GM23338 (cell line): ENCODE results near the gene SYNPO2L. TPM values are rescaled to one million over a fixed set of nuclear protein-coding genes. Genes with fewer than 3 reads are reported as not detected.

Source experiments
- ATAC-seq: fragments of 200-7000 bp; cut with Tn5 transposase; 3 replicates; pipeline ENCODE4 v1.9.1; 2020
- DNase-seq: peaks from one replicate; pipeline ENCODE4 v3.0.0-alpha.2; 2015; ENCODE audit warnings: low spot score
- H2AFZ ChIP-seq: fragments of 200-600 bp; sonication (generic); 2 replicates; pipeline ENCODE4 v1.8.0; 2016; ENCODE audit warnings: antibody characterized with exemption, mild to moderate bottlenecking, moderate library complexity
- H3F3A ChIP-seq: fragments of 200-600 bp; sonication (generic); replicated peaks from 2 replicates; pipeline ENCODE4 v1.8.0; 2017; ENCODE audit warnings: antibody characterized with exemption, mixed run types, low read depth
- H3K27ac ChIP-seq: fragments of 200-600 bp; sonication (generic); 2 replicates; pipeline ENCODE4 v1.6.1; 2016; ENCODE audit warnings: low read depth
- H3K27me3 ChIP-seq: fragments of 200-600 bp; sonication (generic); 2 replicates; pipeline ENCODE4 v1.8.0; 2016; ENCODE audit warnings: mild to moderate bottlenecking, mixed run types, moderate library complexity; ENCODE audit not compliant: insufficient read depth
- H3K36me3 ChIP-seq: fragments of 200-600 bp; sonication (generic); 2 replicates; pipeline ENCODE4 v1.8.0; 2016; ENCODE audit warnings: mild to moderate bottlenecking; ENCODE audit not compliant: insufficient read depth
- H3K4me1 ChIP-seq: fragments of 200-600 bp; sonication (generic); 2 replicates; pipeline ENCODE4 v1.8.0; 2016; ENCODE audit warnings: mild to moderate bottlenecking, moderate library complexity; ENCODE audit not compliant: insufficient read depth
- H3K4me2 ChIP-seq: fragments of 200-600 bp; sonication (generic); 2 replicates; pipeline ENCODE4 v1.7.1; 2017; ENCODE audit warnings: mixed run types
- H3K4me3 ChIP-seq: fragments of 200-600 bp; sonication (generic); 2 replicates; pipeline ENCODE4 v1.6.1; 2016; ENCODE audit warnings: mixed run types
- H3K79me2 ChIP-seq: fragments of 200-600 bp; sonication (generic); replicated peaks from 2 replicates; pipeline ENCODE4 v1.8.0; 2017; ENCODE audit warnings: mild to moderate bottlenecking; ENCODE audit not compliant: insufficient read depth
- H3K9me2 ChIP-seq: fragments of 200-600 bp; sonication (generic); 2 replicates; pipeline ENCODE4 v1.8.0; 2017; ENCODE audit not compliant: insufficient read depth
- H4K20me1 ChIP-seq: fragments of 200-600 bp; sonication (generic); replicated peaks from 2 replicates; pipeline ENCODE4 v1.8.0; 2017; ENCODE audit warnings: mild to moderate bottlenecking; ENCODE audit not compliant: insufficient read depth
- H3K27ac Mint-ChIP-seq: 2 replicates; pipeline ENCODE4 v1.8.0; 2020; ENCODE audit warnings: inconsistent platforms, mild to moderate bottlenecking, moderate library complexity, mixed read lengths
- H3K27me3 Mint-ChIP-seq: 3 replicates; pipeline ENCODE4 v1.8.0; 2022; ENCODE audit warnings: low read depth, mild to moderate bottlenecking, moderate library complexity, mixed read lengths, inconsistent platforms; ENCODE audit not compliant: insufficient read depth, poor library complexity
- H3K36me3 Mint-ChIP-seq: 3 replicates; pipeline ENCODE4 v1.8.0; 2021; ENCODE audit warnings: low read depth, mild to moderate bottlenecking, inconsistent platforms, moderate library complexity, mixed read lengths
- H3K4me1 Mint-ChIP-seq: 3 replicates; pipeline ENCODE4 v1.8.0; 2020; ENCODE audit warnings: mild to moderate bottlenecking, inconsistent platforms, mixed read lengths
- H3K4me3 Mint-ChIP-seq: 3 replicates; pipeline ENCODE4 v1.8.0; 2021; ENCODE audit warnings: moderate library complexity, mild to moderate bottlenecking, inconsistent platforms, mixed read lengths
- H3K9me3 Mint-ChIP-seq: 3 replicates; pipeline ENCODE4 v1.8.0; 2020; ENCODE audit warnings: moderate library complexity, mild to moderate bottlenecking, inconsistent platforms, mixed read lengths
- CREB1 ChIP-seq: fragments of 250-450 bp; sonication (Bioruptor Pico); IDR thresholded peaks from 2 replicates; pipeline ENCODE4 v1.5.0; 2020; ENCODE audit warnings: low read depth, mild to moderate bottlenecking, moderate library complexity
- EZH2 ChIP-seq: fragments of 200-600 bp; sonication (generic); IDR thresholded peaks from one replicate; pipeline ENCODE4 v1.8.0; 2017; ENCODE audit warnings: antibody characterized with exemption, mild to moderate bottlenecking, low read depth; ENCODE audit not compliant: unreplicated experiment
- EZH2phosphoT487 ChIP-seq: fragments of 200-600 bp; sonication (generic); IDR thresholded peaks from one replicate; pipeline ENCODE4 v1.8.1; 2018; ENCODE audit warnings: antibody characterized with exemption; ENCODE audit not compliant: unreplicated experiment
- JUNB ChIP-seq: IDR thresholded peaks from one replicate; pipeline ENCODE4 v1.6.1; 2016; ENCODE audit warnings: antibody characterized with exemption; ENCODE audit not compliant: unreplicated experiment
- NANOG ChIP-seq: IDR thresholded peaks from 2 replicates; pipeline ENCODE4 v1.6.1; 2016; ENCODE audit warnings: antibody characterized with exemption, borderline replicate concordance
- REST ChIP-seq: IDR thresholded peaks from one replicate; pipeline ENCODE4 v1.6.1; 2018; ENCODE audit warnings: antibody characterized with exemption; ENCODE audit not compliant: unreplicated experiment
- STAT1 ChIP-seq: IDR thresholded peaks from one replicate; pipeline ENCODE4 v1.6.1; 2016; ENCODE audit warnings: antibody characterized with exemption; ENCODE audit not compliant: unreplicated experiment
- ZNF114 ChIP-seq: fragments of 250-450 bp; sonication (Bioruptor Pico); IDR thresholded peaks from 2 replicates; pipeline ENCODE4 v1.5.0; 2020; ENCODE audit warnings: mild to moderate bottlenecking, moderate library complexity
- ZNF331 ChIP-seq: fragments of 250-450 bp; sonication (Bioruptor Pico); IDR thresholded peaks from 2 replicates; pipeline ENCODE4 v1.5.0; 2020; ENCODE audit warnings: low read depth, mild to moderate bottlenecking, moderate library complexity
- ZNF462 ChIP-seq: fragments of 250-450 bp; sonication (Bioruptor Pico); IDR thresholded peaks from 2 replicates; pipeline ENCODE4 v1.5.0; 2020; ENCODE audit warnings: mild to moderate bottlenecking, moderate library complexity
- polyA plus RNA-seq: library from polyadenylated mRNA; unstranded; fragments of >200 nt; fragmentation: Nextera tagmentation; extraction: Ambion mirVana; gene quantifications from 2 replicates; pipeline ENCODE4 v1.2.1, GENCODE V29; 2016
- total RNA-seq: library from RNA; depleted of rRNA; stranded (reverse); fragments of >200 nt; shearing (Covaris generic); gene quantifications from 2 replicates; pipeline ENCODE4 v1.2.3, GENCODE V29; 2014

SYNPO2L gene
- total and polyA plus RNA-seq, 2 experiments from 2014 or later = 0.57 TPM; not detected in 1

- TF ChIP-seq REST (no peak), EZH2phosphoT487 (no peak), ZNF462 (CRISPR knock-in tag) (no peak)
Observed at GRCh38 chr10:73629165-73629564, 26.7 kb downstream of the SYNPO2L start (continued).

DNA sequence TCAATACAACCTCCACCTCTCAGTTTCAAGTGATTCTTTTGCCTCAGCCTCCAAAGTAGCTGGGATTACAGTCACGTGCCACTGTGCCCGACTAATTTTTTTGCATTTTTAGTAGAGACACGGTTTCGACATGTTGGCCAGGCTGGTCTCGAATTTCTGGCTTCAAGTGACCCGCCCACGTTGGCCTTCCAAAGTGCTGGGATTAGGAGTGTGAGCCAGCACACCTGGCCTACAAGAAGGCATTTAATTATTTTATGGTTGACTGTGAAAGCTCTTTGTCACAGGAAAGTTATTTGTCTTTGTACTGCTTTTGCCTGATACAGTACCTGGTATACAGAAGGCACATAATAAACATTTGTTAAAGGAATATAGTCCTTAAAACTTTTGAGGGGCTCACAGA lies 27.4 kb downstream of the SYNPO2L start:
- H3K79me2 ChIP-seq = peaks cover 26% of the 10 kb centered on the region
- peaks cover 11% of the 10 kb centered on the region; the same call in 1 of the 2 replicates for H3F3A ChIP-seq
- no peaks in the 10 kb centered on the region for H3K9me2 ChIP-seq
- H3K27me3 Mint-ChIP-seq = peaks cover 8% of the 10 kb centered on the region
- H3K27me3 ChIP-seq = no peaks in the 10 kb centered on the region
- H2AFZ ChIP-seq = no peak overlapping the region
- ATAC-seq = no peak
- no peak overlapping the region for H3K27ac Mint-ChIP-seq
- peaks cover 8% of the 10 kb centered on the region; the same call in 1 of the 3 replicates for H3K4me1 Mint-ChIP-seq
- H3K36me3 ChIP-seq = no peaks in the 10 kb centered on the region
- H3K4me3 Mint-ChIP-seq = no peak overlapping the region
- H4K20me1 ChIP-seq = no peaks in the 10 kb centered on the region
- peak overlapping the region; percentile 42; the same call in 1 of the 2 replicates for H3K27ac ChIP-seq
- no peaks in the 10 kb centered on the region for H3K4me1 ChIP-seq
- H3K9me3 Mint-ChIP-seq = no peaks in the 10 kb centered on the region
- H3K4me2 ChIP-seq = no peak overlapping the region
- DNase-seq = no peak
- no peak overlapping the region for H3K4me3 ChIP-seq
- H3K36me3 Mint-ChIP-seq = no peaks in the 10 kb centered on the region
- TF ChIP-seq JUNB = no peak
- TF ChIP-seq EZH2phosphoT487 = no peak
- TF ChIP-seq NANOG = no peak
- TF ChIP-seq REST = no peak
- TF ChIP-seq ZNF114 (CRISPR knock-in tag) = no peak
- no peak for TF ChIP-seq STAT1
- no peak for TF ChIP-seq ZNF331
- TF ChIP-seq EZH2 = no peak
- TF ChIP-seq CREB1 (CRISPR knock-in tag) = no peak
